IMR-90 (cell line): Measurements from ENCODE around the gene FGF2.

ENCODE experiments used
- CTCF ChIP-seq: conservative IDR thresholded peaks from 2 replicates; pipeline ENCODE4 v1.5.1; 2012; ENCODE audit warnings: mild to moderate bottlenecking, low read depth, low read length, improper control_type of control experiment
- ELK1 ChIP-seq: fragments of 150-350 bp; IDR thresholded peaks from 2 replicates; pipeline ENCODE4 v1.6.1; 2016; ENCODE audit warnings: low read depth, mild to moderate bottlenecking, low read length, moderate library complexity, borderline replicate concordance
- RCOR1 ChIP-seq: IDR thresholded peaks from 2 replicates; pipeline ENCODE4 v1.6.1; 2012; ENCODE audit warnings: mild to moderate bottlenecking, low read length, improper control_type of control experiment; ENCODE audit not compliant: insufficient replicate concordance

GRCh38 chr4:122857160-122857559 is 30.5 kb downstream of the FGF2 start:
- TF ChIP-seq ELK1, result no peak
- no peak for TF ChIP-seq CTCF
- no peak for TF ChIP-seq RCOR1
